GM19397 (cell line): ENCODE measurements around the gene DISC1.

Experiments
- ATAC-seq: cut with Tn5 transposase; IDR thresholded peaks from one replicate; pipeline ENCODE4 v1.9.1; 2021; ENCODE audit warnings: mild to moderate bottlenecking, moderate library complexity; ENCODE audit not compliant: unreplicated experiment

DISC1 gene

GRCh38 chr1:231921646-231922345 lies 295.2 kb downstream of the DISC1 start:
- ATAC-seq = no peak

- no peak for ATAC-seq
These were observed 297.0 kb downstream of the DISC1 start for GRCh38 chr1:231923491-231924041.

- no peak for ATAC-seq
These were observed 297.6 kb downstream of the DISC1 start for GRCh38 chr1:231924180-231924579.

GRCh38 chr1:231925864-231926263 lies 299.3 kb downstream of the DISC1 start:
- no peak for ATAC-seq

GRCh38 chr1:231926340-231926739 lies 299.8 kb downstream of the DISC1 start:
- ATAC-seq = no peak

- ATAC-seq = no peak
These were observed 300.3 kb downstream of the DISC1 start for GRCh38 chr1:231926933-231927332.

GRCh38 chr1:231927431-231927830 lies 300.8 kb downstream of the DISC1 start:
- no peak for ATAC-seq

GRCh38 chr1:231929311-231929710 lies 302.7 kb downstream of the DISC1 start:
- ATAC-seq = no peak

GRCh38 chr1:231930257-231930947 lies 303.8 kb downstream of the DISC1 start:
- ATAC-seq = no peak

- no peak for ATAC-seq
These were observed 304.6 kb downstream of the DISC1 start for GRCh38 chr1:231931146-231931545.

GRCh38 chr1:231931846-231932454 lies 305.4 kb downstream of the DISC1 start:
- ATAC-seq = no peak

GRCh38 chr1:231933711-231934626 lies 307.4 kb downstream of the DISC1 start:
- no peak for ATAC-seq

GRCh38 chr1:231934797-231935196 lies 308.2 kb downstream of the DISC1 start:
- ATAC-seq = no peak

GRCh38 chr1:231935856-231936255 lies 309.3 kb downstream of the DISC1 start:
- no peak for ATAC-seq

GRCh38 chr1:231936983-231937775 lies 310.6 kb downstream of the DISC1 start:
- no peak for ATAC-seq

- ATAC-seq = no peak
These were observed 311.6 kb downstream of the DISC1 start for GRCh38 chr1:231938211-231938610.

- ATAC-seq = no peak
These were observed 312.1 kb downstream of the DISC1 start for GRCh38 chr1:231938711-231939110.

- no peak for ATAC-seq
These were observed 312.5 kb downstream of the DISC1 start for GRCh38 chr1:231939118-231939517.

- ATAC-seq = no peak
These were observed 313.5 kb downstream of the DISC1 start for GRCh38 chr1:231940116-231940515.

- no peak for ATAC-seq
These were observed 314.1 kb downstream of the DISC1 start for GRCh38 chr1:231940701-231941100.
